Neural progenitor cell (in vitro differentiated cells): Measurements from ENCODE around the gene MOSMO.

Source experiments
- EZH2 ChIP-seq: fragments of 200-600 bp; sonication (generic); IDR thresholded peaks from 2 replicates; pipeline ENCODE4 v1.6.1; 2017; ENCODE audit warnings: antibody characterized with exemption, mild to moderate bottlenecking, moderate library complexity
- TF ChIP-seq, protein P1 (sequence below): fragments of 200-600 bp; sonication (generic); IDR thresholded peaks from 2 replicates; pipeline ENCODE4 v1.5.1; 2017; ENCODE audit warnings: antibody characterized with exemption, mild to moderate bottlenecking

DNA sequence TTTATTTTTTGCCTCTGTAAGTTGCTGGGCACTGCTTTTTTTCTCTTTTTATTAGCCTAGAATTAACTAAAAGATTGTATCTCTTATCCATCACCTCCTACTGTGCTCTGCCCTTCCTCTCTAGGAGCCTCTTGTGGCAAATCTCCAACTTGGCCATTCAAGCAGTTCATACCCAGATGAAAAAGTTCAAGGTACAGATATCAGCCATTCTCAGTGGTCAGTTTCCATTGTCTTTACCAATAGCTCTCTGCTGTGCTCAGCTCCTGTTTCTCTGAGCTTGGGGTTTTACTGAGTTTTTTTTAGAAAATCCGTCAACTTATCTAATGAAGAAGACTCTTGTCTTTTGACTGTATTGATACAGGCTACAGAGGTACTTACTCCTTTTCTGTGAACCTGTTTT is 15.6 kb downstream of the MOSMO start:
- no peak for TF ChIP-seq EZH2
- TF ChIP-seq, protein P1, sequence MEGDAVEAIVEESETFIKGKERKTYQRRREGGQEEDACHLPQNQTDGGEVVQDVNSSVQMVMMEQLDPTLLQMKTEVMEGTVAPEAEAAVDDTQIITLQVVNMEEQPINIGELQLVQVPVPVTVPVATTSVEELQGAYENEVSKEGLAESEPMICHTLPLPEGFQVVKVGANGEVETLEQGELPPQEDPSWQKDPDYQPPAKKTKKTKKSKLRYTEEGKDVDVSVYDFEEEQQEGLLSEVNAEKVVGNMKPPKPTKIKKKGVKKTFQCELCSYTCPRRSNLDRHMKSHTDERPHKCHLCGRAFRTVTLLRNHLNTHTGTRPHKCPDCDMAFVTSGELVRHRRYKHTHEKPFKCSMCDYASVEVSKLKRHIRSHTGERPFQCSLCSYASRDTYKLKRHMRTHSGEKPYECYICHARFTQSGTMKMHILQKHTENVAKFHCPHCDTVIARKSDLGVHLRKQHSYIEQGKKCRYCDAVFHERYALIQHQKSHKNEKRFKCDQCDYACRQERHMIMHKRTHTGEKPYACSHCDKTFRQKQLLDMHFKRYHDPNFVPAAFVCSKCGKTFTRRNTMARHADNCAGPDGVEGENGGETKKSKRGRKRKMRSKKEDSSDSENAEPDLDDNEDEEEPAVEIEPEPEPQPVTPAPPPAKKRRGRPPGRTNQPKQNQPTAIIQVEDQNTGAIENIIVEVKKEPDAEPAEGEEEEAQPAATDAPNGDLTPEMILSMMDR = no peak
